H9 (cell line): ENCODE results near the gene BIVM. TPM values are rescaled to one million over a fixed set of nuclear protein-coding genes. Genes with fewer than 3 reads are reported as not detected.

ENCODE experiments used
- DNase-seq: peaks from one replicate; pipeline ENCODE4 v3.0.0-alpha.2; 2017
- H2AFZ ChIP-seq: one replicate; pipeline ENCODE4 v1.6.1; 2013; ENCODE audit warnings: mild to moderate bottlenecking, low read length, control low read depth, moderate library complexity
- H2AK5ac ChIP-seq: 2 replicates; pipeline ENCODE4 v1.6.1; 2013; ENCODE audit warnings: low read length, control low read depth, mixed read lengths; ENCODE audit not compliant: insufficient read length
- H2BK120ac ChIP-seq: one replicate; pipeline ENCODE4 v1.6.1; 2013; ENCODE audit warnings: low read depth, mild to moderate bottlenecking, low read length, control low read depth, inconsistent platforms; ENCODE audit not compliant: poor library complexity, severe bottlenecking
- H2BK12ac ChIP-seq: 2 replicates; pipeline ENCODE4 v1.6.1; 2013; ENCODE audit warnings: low read length, control low read depth, mixed read lengths, low read depth; ENCODE audit not compliant: insufficient read length
- H2BK15ac ChIP-seq: 2 replicates; pipeline ENCODE4 v1.6.1; 2013; ENCODE audit warnings: low read depth, low read length, control low read depth
- H2BK20ac ChIP-seq: one replicate; pipeline ENCODE4 v1.6.1; 2013; ENCODE audit warnings: low read depth, mild to moderate bottlenecking, low read length, control low read depth, inconsistent platforms; ENCODE audit not compliant: poor library complexity, severe bottlenecking
- H2BK5ac ChIP-seq: 2 replicates; pipeline ENCODE4 v1.6.1; 2013; ENCODE audit warnings: low read length, control low read depth, mixed read lengths; ENCODE audit not compliant: insufficient read length
- H3K14ac ChIP-seq: 2 replicates; pipeline ENCODE4 v1.6.1; 2013; ENCODE audit warnings: low read length, control low read depth; ENCODE audit not compliant: insufficient read depth
- H3K18ac ChIP-seq: 2 replicates; pipeline ENCODE4 v1.6.1; 2013; ENCODE audit warnings: low read depth, mild to moderate bottlenecking, mixed read lengths, low read length, control low read depth; ENCODE audit not compliant: insufficient read length
- H3K23ac ChIP-seq: 2 replicates; pipeline ENCODE4 v1.6.1; 2013; ENCODE audit warnings: low read length, control low read depth, mixed read lengths, low read depth; ENCODE audit not compliant: insufficient read length
- H3K23me2 ChIP-seq: 2 replicates; pipeline ENCODE4 v1.6.1; 2013; ENCODE audit warnings: low read depth, mild to moderate bottlenecking, mixed read lengths, low read length, control low read depth; ENCODE audit not compliant: insufficient read length, poor library complexity, severe bottlenecking
- H3K27ac ChIP-seq: 2 replicates; pipeline ENCODE4 v1.5.1; 2013; ENCODE audit warnings: low read length, control low read depth, mixed read lengths, low read depth; ENCODE audit not compliant: insufficient read length
- H3K27me3 ChIP-seq: 2 replicates; pipeline ENCODE4 v1.6.1; 2013; ENCODE audit warnings: low read length, control low read depth, inconsistent platforms; ENCODE audit not compliant: insufficient read depth
- H3K4ac ChIP-seq: 2 replicates; pipeline ENCODE4 v1.6.1; 2013; ENCODE audit warnings: low read depth, mild to moderate bottlenecking, control low read depth, inconsistent platforms, low read length, moderate library complexity
- H3K4me1 ChIP-seq: 2 replicates; pipeline ENCODE4 v1.6.1; 2013; ENCODE audit warnings: low read length, control low read depth, inconsistent platforms; ENCODE audit not compliant: insufficient read depth
- H3K4me2 ChIP-seq: 2 replicates; pipeline ENCODE4 v1.6.1; 2013; ENCODE audit warnings: low read length, control low read depth, mixed read lengths; ENCODE audit not compliant: insufficient read length, insufficient read depth
- H3K56ac ChIP-seq: 2 replicates; pipeline ENCODE4 v1.6.1; 2013; ENCODE audit warnings: low read depth, mild to moderate bottlenecking, mixed read lengths, low read length, control low read depth; ENCODE audit not compliant: insufficient read length
- H3K79me1 ChIP-seq: 2 replicates; pipeline ENCODE4 v1.6.1; 2013; ENCODE audit warnings: low read depth, mild to moderate bottlenecking, moderate library complexity, low read length, control low read depth, inconsistent platforms; ENCODE audit not compliant: insufficient read depth, poor library complexity, severe bottlenecking
- H3K79me2 ChIP-seq: 2 replicates; pipeline ENCODE4 v1.6.1; 2013; ENCODE audit warnings: low read length, control low read depth, inconsistent platforms; ENCODE audit not compliant: insufficient read depth
- H3K9ac ChIP-seq: 2 replicates; pipeline ENCODE4 v1.6.1; 2013; ENCODE audit warnings: low read length, control low read depth, mixed read lengths; ENCODE audit not compliant: insufficient read length; ENCODE audit errors: extremely low read depth
- H3K9me3 ChIP-seq: one replicate; pipeline ENCODE4 v1.6.1; 2013; ENCODE audit warnings: low read depth, low read length, inconsistent platforms; ENCODE audit not compliant: control insufficient read depth
- H3T11ph ChIP-seq: one replicate; pipeline ENCODE4 v1.6.1; 2013; ENCODE audit warnings: mild to moderate bottlenecking, low read length, control low read depth, inconsistent platforms
- H4K20me1 ChIP-seq: one replicate; pipeline ENCODE4 v1.6.1; 2013; ENCODE audit not compliant: control insufficient read depth, insufficient read length, insufficient read depth
- H4K5ac ChIP-seq: 2 replicates; pipeline ENCODE4 v1.6.1; 2013; ENCODE audit warnings: low read depth, mild to moderate bottlenecking, mixed read lengths, low read length, control low read depth; ENCODE audit not compliant: insufficient read length
- H4K8ac ChIP-seq: replicated peaks from 2 replicates; pipeline ENCODE4 v1.6.1; 2013; ENCODE audit warnings: low read length, control low read depth, mixed read lengths, low read depth; ENCODE audit not compliant: insufficient read length
- H4K91ac ChIP-seq: 2 replicates; pipeline ENCODE4 v1.6.1; 2013; ENCODE audit warnings: low read depth, mild to moderate bottlenecking, moderate library complexity, mixed read lengths, low read length, control low read depth; ENCODE audit not compliant: insufficient read length
- H3K27ac Mint-ChIP-seq, 3 experiments: 2 replicates in 2 of 3; 3 replicates in 1 of 3; pipeline ENCODE4 v1.8.0; 2020 to 2021; ENCODE audit warnings: mixed read lengths in 3 of 3, mild to moderate bottlenecking in 1 of 3, moderate library complexity in 1 of 3
- H3K27me3 Mint-ChIP-seq: 2 replicates; pipeline ENCODE4 v1.8.0; 2021; ENCODE audit warnings: low read depth, mild to moderate bottlenecking, moderate library complexity, mixed read lengths
- H3K36me3 Mint-ChIP-seq, 3 experiments: 2 replicates in 2 of 3; 3 replicates in 1 of 3; pipeline ENCODE4 v1.8.0; 2020 to 2021; ENCODE audit warnings: low read depth in 3 of 3, mixed read lengths in 3 of 3; ENCODE audit not compliant: insufficient read depth in 1 of 3
- H3K4me1 Mint-ChIP-seq, 2 experiments: 2 replicates each; pipeline ENCODE4 v1.8.0; 2020; ENCODE audit warnings: mixed read lengths in 2 of 2
- H3K4me3 Mint-ChIP-seq, 2 experiments: 2 replicates in 1 of 2; 3 replicates in 1 of 2; pipeline ENCODE4 v1.8.0; 2020 to 2021; ENCODE audit warnings: mild to moderate bottlenecking in 2 of 2, mixed read lengths in 2 of 2, moderate library complexity in 1 of 2
- H3K9me3 Mint-ChIP-seq, 2 experiments: 2 replicates in 1 of 2; 3 replicates in 1 of 2; pipeline ENCODE4 v1.8.0; 2020; ENCODE audit warnings: mild to moderate bottlenecking in 2 of 2, mixed read lengths in 2 of 2, moderate library complexity in 1 of 2
- CTCF ChIP-seq: fragments of 200-600 bp; sonication (generic); conservative IDR thresholded peaks from 3 replicates; pipeline ENCODE4 v1.8.0; 2021; ENCODE audit warnings: antibody characterized with exemption, mild to moderate bottlenecking
- WGBS: extraction: QIAGEN DNeasy Blood & Tissue Kit; methylation state at CpG from one replicate; pipeline ENCODE4 v1.1.7; 2013; ENCODE audit warnings: missing lambda C conversion rate, low lambda C conversion rate, mixed read lengths; ENCODE audit not compliant: insufficient read length; ENCODE audit errors: extremely low coverage; 5-methylcytosine and 5-hydroxymethylcytosine counted together
- total RNA-seq: library from RNA; stranded (reverse); gene quantifications from 2 replicates; pipeline ENCODE4 v1.2.1, GENCODE V29; 2021

BIVM gene
- total RNA-seq, 1 experiment from 2014 or later, result 9.0 TPM

DNA sequence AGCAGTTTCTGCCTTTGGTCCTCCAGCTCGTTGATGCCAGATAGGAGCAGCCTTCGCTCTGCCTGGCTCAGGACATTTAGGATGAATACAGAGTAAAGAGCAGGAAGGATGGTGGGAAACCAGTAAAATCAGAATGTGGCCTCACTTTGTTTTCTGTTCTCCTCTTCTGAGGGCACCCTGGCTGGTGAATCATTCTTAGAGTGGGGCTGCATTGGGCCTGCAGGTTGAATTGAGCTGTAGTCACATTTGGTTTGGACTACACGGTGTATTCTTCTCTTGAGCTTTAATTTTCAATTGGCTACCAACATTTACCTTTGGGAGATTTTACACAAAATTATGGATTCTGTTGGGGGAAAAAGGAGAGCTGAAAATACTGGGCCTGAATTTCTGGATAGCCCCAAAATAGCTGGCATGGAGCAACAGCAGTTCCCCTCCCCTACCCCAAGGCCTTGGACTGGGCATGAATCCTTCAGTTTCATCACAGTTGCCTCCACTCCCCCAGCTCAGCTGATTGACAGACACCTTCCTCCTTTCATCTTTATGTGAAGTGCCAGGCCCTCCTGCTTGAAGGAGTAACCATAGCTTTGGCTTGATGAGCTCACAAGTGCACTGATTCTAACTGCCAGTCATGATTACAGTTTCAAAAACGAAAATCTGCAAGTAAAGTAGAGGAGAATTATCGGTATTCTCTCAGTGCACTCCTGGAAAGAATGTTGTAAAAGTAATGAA is 71.2 kb downstream of the BIVM start:
- H3K9me3 Mint-ChIP-seq, result no peaks in the 10 kb centered on the region
- H3K4me3 Mint-ChIP-seq, result no peak overlapping the region
- Histone ChIP-seq H2BK120ac (no peak overlapping the region), H3K18ac (no peak overlapping the region), H4K5ac (no peak overlapping the region), H3K27me3 (no peaks in the 10 kb centered on the region), H3T11ph (no peak overlapping the region), H3K23me2 (no peaks in the 10 kb centered on the region), H4K20me1 (no peaks in the 10 kb centered on the region), H3K4me1 (no peaks in the 10 kb centered on the region), H3K9ac (no peak overlapping the region), H2BK12ac (no peak overlapping the region), H3K79me1 (no peaks in the 10 kb centered on the region), H2BK20ac (no peak overlapping the region), H3K27ac (no peak overlapping the region), H3K79me2 (no peaks in the 10 kb centered on the region), H3K9me3 (no peaks in the 10 kb centered on the region), H2BK15ac (no peak overlapping the region), H3K23ac (no peak overlapping the region), H3K4ac (no peak overlapping the region), H4K8ac (no peak overlapping the region), H2AFZ (no peak overlapping the region), H2BK5ac (no peak overlapping the region), H4K91ac (no peak overlapping the region), H3K56ac (no peak overlapping the region), H2AK5ac (no peak overlapping the region), H3K4me2 (no peak overlapping the region), H3K14ac (no peak overlapping the region)
- H3K27me3 Mint-ChIP-seq, result no peaks in the 10 kb centered on the region
- no peak for DNase-seq
- H3K36me3 Mint-ChIP-seq, result peaks cover 11 to 48% (median 30%) of the 10 kb centered on the region in 3 experiments; a peak in 6 of 7 replicates
- TF ChIP-seq CTCF, result no peak
- H3K27ac Mint-ChIP-seq, result no peak overlapping the region; a peak in 1 of 7 replicates
- H3K4me1 Mint-ChIP-seq, result no peaks in the 10 kb centered on the region; a peak in 2 of 4 replicates
- no CpG with 5 or more reads among the region's 5 CpGs for WGBS
